DOHH2 (cell line): ENCODE measurements around the gene ZNF25.

Experiments used
- H3F3A ChIP-seq: fragments of 200-600 bp; sonication (generic), shearing (Covaris generic); 2 replicates; pipeline ENCODE4 v1.6.0; 2016; ENCODE audit warnings: antibody characterized with exemption, mild to moderate bottlenecking; ENCODE audit not compliant: control insufficient read depth, insufficient read depth
- H3K27ac ChIP-seq: fragments of 200-600 bp; sonication (generic); 2 replicates; pipeline ENCODE4 v1.5.1; 2014; ENCODE audit warnings: low read depth, mild to moderate bottlenecking, low read length, moderate library complexity
- H3K27me3 ChIP-seq: fragments of 200-600 bp; sonication (generic); 2 replicates; pipeline ENCODE4 v1.6.1; 2014; ENCODE audit warnings: mild to moderate bottlenecking, low read length, mixed read lengths; ENCODE audit not compliant: control insufficient read depth
- H3K36me3 ChIP-seq: fragments of 200-600 bp; sonication (generic); 2 replicates; pipeline ENCODE4 v1.6.1; 2014; ENCODE audit warnings: mild to moderate bottlenecking, low read length, moderate library complexity, mixed read lengths; ENCODE audit not compliant: control insufficient read depth
- H3K4me1 ChIP-seq: fragments of 200-600 bp; sonication (generic); 2 replicates; pipeline ENCODE4 v1.6.1; 2014; ENCODE audit warnings: mild to moderate bottlenecking, low read length, mixed read lengths; ENCODE audit not compliant: control insufficient read depth
- H3K4me2 ChIP-seq: fragments of 200-600 bp; sonication (generic); 2 replicates; pipeline ENCODE4 v1.6.0; 2014; ENCODE audit warnings: mild to moderate bottlenecking, low read length, moderate library complexity
- H3K4me3 ChIP-seq: fragments of 200-600 bp; sonication (generic); 2 replicates; pipeline ENCODE4 v1.5.1; 2014; ENCODE audit warnings: mild to moderate bottlenecking, low read length, mixed read lengths
- H3K79me2 ChIP-seq: fragments of 200-600 bp; sonication (generic); 2 replicates; pipeline ENCODE4 v1.6.1; 2014; ENCODE audit warnings: mild to moderate bottlenecking, low read length, mixed read lengths; ENCODE audit not compliant: control insufficient read depth
- H3K9me2 ChIP-seq: fragments of 200-600 bp; sonication (generic); replicated peaks from 2 replicates; pipeline ENCODE4 v1.6.1; 2014; ENCODE audit warnings: mild to moderate bottlenecking, low read length, mixed read lengths; ENCODE audit not compliant: control insufficient read depth
- H3K9me3 ChIP-seq: fragments of 200-600 bp; sonication (generic); 2 replicates; pipeline ENCODE4 v1.6.1; 2014; ENCODE audit warnings: antibody characterized with exemption, low read length, mixed read lengths; ENCODE audit not compliant: control insufficient read depth, insufficient read depth
- H4K20me1 ChIP-seq: fragments of 200-600 bp; sonication (generic); 2 replicates; pipeline ENCODE4 v1.6.0; 2014; ENCODE audit warnings: low read depth, mild to moderate bottlenecking, antibody characterized with exemption, low read length, moderate library complexity; ENCODE audit not compliant: control insufficient read depth, insufficient read depth
- CTCF ChIP-seq: fragments of 200-600 bp; sonication (generic); IDR thresholded peaks from one replicate; pipeline ENCODE4 v1.5.1; 2014; ENCODE audit warnings: antibody characterized with exemption, mild to moderate bottlenecking, low read depth, low read length; ENCODE audit not compliant: poor library complexity, severe bottlenecking
- EZH2phosphoT487 ChIP-seq: fragments of 200-600 bp; sonication (generic); IDR thresholded peaks from 2 replicates; pipeline ENCODE4 v1.6.1; 2017; ENCODE audit warnings: borderline replicate concordance, mild to moderate bottlenecking, antibody characterized with exemption, low read length, moderate library complexity, mixed read lengths

The ZNF25 gene

DNA sequence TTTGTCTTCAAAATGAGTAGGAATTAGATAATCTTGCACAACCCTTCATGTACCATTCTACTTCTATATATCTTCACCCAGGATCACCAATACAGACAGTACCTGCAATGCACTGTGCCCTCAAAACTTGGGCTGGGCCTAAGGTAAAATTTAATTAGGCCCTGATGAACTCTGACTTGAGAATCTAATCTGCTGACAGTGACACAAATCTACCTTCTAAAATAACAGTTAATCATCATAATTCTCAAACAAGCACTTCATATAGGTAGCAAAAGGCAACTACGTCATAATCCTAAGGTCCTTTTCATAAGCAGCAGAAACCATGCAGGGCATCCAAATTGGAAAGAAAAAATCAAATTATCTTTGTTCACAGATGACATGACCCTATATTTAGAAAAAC is 4.1 kb downstream of the ZNF25 start:
- no peak overlapping the region for H3K4me2 ChIP-seq

DNA sequence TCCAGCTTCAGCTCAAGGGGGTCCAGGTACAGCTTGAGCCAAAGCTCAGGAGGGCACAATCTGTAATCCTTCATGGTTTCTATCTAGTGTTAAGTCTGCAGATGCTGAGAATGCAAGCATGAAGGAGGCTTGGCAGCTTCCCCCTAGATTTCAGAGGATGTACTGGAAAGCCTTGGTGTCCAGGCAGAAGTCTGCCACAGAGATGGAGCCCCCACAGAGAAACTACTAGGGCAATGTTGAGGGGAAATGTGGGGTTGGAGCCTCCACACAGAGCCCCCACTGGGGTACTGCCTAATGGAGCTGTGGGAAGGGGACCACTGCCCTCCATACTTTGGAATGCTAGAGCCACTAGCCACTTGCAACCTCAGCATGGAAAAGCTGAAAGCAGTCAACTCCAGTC is 11.4 kb downstream of the ZNF25 start:
- Histone ChIP-seq H3K79me2 (no peaks in the 10 kb centered on the region), H3K36me3 (peaks cover 13% of the 10 kb centered on the region), H3K9me2 (no peaks in the 10 kb centered on the region; the same call in 1 of the 2 replicates), H3K27ac (no peak overlapping the region), H4K20me1 (no peaks in the 10 kb centered on the region), H3K4me2 (no peak overlapping the region), H3K4me1 (no peaks in the 10 kb centered on the region), H3K27me3 (no peaks in the 10 kb centered on the region), H3K4me3 (no peak overlapping the region), H3F3A (no peaks in the 10 kb centered on the region), H3K9me3 (peaks cover 20% of the 10 kb centered on the region)
- TF ChIP-seq CTCF (no peak), EZH2phosphoT487 (no peak)

More for the DNA sequence above, 4.1 kb downstream of the ZNF25 start:
- Histone ChIP-seq H3K4me1 (peaks cover 21% of the 10 kb centered on the region), H3K36me3 (peaks cover 23% of the 10 kb centered on the region), H3K9me3 (peaks cover 8% of the 10 kb centered on the region; the same call in 1 of the 2 replicates), H3K27me3 (no peaks in the 10 kb centered on the region), H3F3A (no peaks in the 10 kb centered on the region), H3K4me3 (no peak overlapping the region), H3K9me2 (no peaks in the 10 kb centered on the region; the same call in 1 of the 2 replicates), H3K79me2 (peaks cover 27% of the 10 kb centered on the region), H3K27ac (no peak overlapping the region), H4K20me1 (no peaks in the 10 kb centered on the region)
- TF ChIP-seq EZH2phosphoT487 (no peak), CTCF (no peak)

DNA sequence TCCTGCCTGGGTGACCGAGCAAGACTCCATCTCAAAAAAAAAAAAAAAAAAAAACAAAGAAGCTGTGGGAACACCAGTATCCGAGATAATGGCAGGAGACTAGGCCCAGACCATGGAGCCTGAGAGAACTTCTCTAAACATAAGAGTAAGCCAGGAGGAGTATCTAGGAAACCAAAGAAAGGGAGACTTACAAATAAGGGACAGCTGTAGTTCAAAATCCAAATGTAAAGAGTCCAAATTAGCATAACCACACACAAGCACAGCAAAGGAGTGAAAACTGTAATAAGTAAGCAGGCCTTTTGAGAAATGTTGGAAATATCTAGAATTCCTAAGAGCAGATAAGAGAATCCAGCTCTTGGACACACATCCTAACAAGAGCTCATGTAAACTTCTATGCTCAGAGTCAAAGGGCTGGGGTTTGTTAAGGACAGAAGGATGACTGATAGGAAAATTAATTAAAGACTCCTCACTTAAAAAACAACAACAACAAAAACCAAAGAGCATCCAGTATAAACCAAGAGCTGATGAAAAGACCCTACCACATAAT is 15.8 kb downstream of the ZNF25 start:
- Histone ChIP-seq H3K4me1 (no peaks in the 10 kb centered on the region), H3K79me2 (no peaks in the 10 kb centered on the region), H3F3A (no peaks in the 10 kb centered on the region), H3K27me3 (no peaks in the 10 kb centered on the region), H3K9me3 (peaks cover 12% of the 10 kb centered on the region), H3K27ac (no peak overlapping the region), H3K4me3 (no peak overlapping the region), H3K36me3 (0 out of 2 replicates have a peak, but pooled peaks cover 7% of the 10 kb centered on the region), H3K9me2 (no peaks in the 10 kb centered on the region), H4K20me1 (no peaks in the 10 kb centered on the region), H3K4me2 (no peak overlapping the region)
- no peak for TF ChIP-seq CTCF
- no peak for TF ChIP-seq EZH2phosphoT487
